Measurements from ENCODE around the gene PDCD11.

DNA sequence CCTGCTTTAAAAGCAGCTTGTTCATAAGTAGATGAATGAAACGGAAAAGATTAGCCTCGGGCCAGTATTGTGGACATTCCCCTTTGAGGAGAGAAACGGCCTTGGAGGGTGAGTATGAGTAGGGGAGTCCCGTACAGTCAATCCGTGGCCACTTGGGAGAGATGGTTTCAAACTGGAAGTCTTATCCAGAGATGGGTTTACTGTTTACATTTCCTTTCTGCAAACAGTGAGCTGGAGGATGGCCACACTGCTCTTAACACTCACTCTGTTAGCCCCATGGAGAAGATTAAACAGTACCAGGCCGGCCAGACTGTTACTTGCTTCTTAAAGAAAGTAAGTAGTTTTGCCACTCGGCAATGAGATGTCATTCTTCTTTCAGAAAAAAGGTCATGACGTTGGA is 35.5 kb downstream of the PDCD11 start:
- TF ChIP-seq, protein P1, sequence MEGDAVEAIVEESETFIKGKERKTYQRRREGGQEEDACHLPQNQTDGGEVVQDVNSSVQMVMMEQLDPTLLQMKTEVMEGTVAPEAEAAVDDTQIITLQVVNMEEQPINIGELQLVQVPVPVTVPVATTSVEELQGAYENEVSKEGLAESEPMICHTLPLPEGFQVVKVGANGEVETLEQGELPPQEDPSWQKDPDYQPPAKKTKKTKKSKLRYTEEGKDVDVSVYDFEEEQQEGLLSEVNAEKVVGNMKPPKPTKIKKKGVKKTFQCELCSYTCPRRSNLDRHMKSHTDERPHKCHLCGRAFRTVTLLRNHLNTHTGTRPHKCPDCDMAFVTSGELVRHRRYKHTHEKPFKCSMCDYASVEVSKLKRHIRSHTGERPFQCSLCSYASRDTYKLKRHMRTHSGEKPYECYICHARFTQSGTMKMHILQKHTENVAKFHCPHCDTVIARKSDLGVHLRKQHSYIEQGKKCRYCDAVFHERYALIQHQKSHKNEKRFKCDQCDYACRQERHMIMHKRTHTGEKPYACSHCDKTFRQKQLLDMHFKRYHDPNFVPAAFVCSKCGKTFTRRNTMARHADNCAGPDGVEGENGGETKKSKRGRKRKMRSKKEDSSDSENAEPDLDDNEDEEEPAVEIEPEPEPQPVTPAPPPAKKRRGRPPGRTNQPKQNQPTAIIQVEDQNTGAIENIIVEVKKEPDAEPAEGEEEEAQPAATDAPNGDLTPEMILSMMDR (IDR thresholded peaks at IDR 0.05): no peak
- TF ChIP-seq EP300 (IDR thresholded peaks at IDR 0.05) (no peak), POLR2A (IDR thresholded peaks at IDR 0.05) (no peak)

All from ovary (tissue), 3 donors.